Testis (tissue), 3 donors: Measurements from ENCODE around the gene PEA15. TPM values are rescaled to one million over a fixed set of nuclear protein-coding genes. Genes with fewer than 3 reads are reported as not detected.

Source experiments
- DNase-seq: peaks from one replicate; pipeline ENCODE4 v3.0.0-alpha.2; 2019
- H3K27ac ChIP-seq, 2 donors: fragments of 200-600 bp; sonication (generic); one replicate each; pipeline ENCODE4 v1.5.1; 2019
- H3K27me3 ChIP-seq: fragments of 200-600 bp; sonication (generic); one replicate; pipeline ENCODE4 v1.5.1; 2019
- H3K36me3 ChIP-seq: fragments of 200-600 bp; sonication (generic); one replicate; pipeline ENCODE4 v1.5.1; 2017; ENCODE audit warnings: low read depth; ENCODE audit errors: missing control alignments
- H3K4me1 ChIP-seq: fragments of 200-600 bp; sonication (generic); one replicate; pipeline ENCODE4 v1.5.1; 2019
- H3K4me3 ChIP-seq, 2 donors: fragments of 200-600 bp; sonication (generic); one replicate each; pipeline ENCODE4 v1.5.1; 2017 to 2019
- H3K9me3 ChIP-seq: fragments of 200-600 bp; sonication (generic); one replicate; pipeline ENCODE4 v1.5.1; 2017
- CTCF ChIP-seq, 3 experiments: fragments of 450-650 bp in 2 of 3; fragments of 200-600 bp in 1 of 3; sonication (generic) in 1 of 3; IDR thresholded peaks; one replicate each; pipeline ENCODE4 v1.5.1; 2016 to 2019; ENCODE audit warnings: antibody characterized with exemption in 3 of 3, mild to moderate bottlenecking in 2 of 3, moderate library complexity in 1 of 3
- POLR2A ChIP-seq: fragments of 450-650 bp; IDR thresholded peaks from one replicate; pipeline ENCODE4 v1.6.1; 2017; ENCODE audit warnings: antibody characterized with exemption, mild to moderate bottlenecking, moderate library complexity
- WGBS, 2 donors: methylation state at CpG; one replicate each; pipeline ENCODE4 v1.1.5; 2018; 5-methylcytosine and 5-hydroxymethylcytosine counted together
- intact Hi-C: fragments of 100-400 bp; cut with DNase I; formaldehyde crosslinking; loops from one replicate; pipeline ENCODE4 v1.15.1; 2023; ENCODE audit warnings: low total_unique reads
- polyA plus RNA-seq: library from polyadenylated mRNA; stranded (reverse); fragments of 350-450 nt; fragmentation: Illumina TruSeq; extraction: RNeasy Lipid Tissue Mini Kit (QIAGEN cat#74804); gene quantifications from one replicate; pipeline ENCODE4 v1.2.3, GENCODE V29; 2014; ENCODE audit warnings: low read depth, low replicate concordance; ENCODE audit not compliant: insufficient read depth
- total RNA-seq, 2 donors: library from RNA; depleted of rRNA; stranded (reverse); fragments of >200 nt; gene quantifications; one replicate each; pipeline ENCODE4 v1.2.3, GENCODE V29; 2016

PEA15 gene
- total and polyA plus RNA-seq, 3 donors from 2014 or later: 168 to 421 (median 229) TPM

GRCh38 chr1:160255781-160256300 is 50.7 kb downstream of the PEA15 start:
- H3K27ac ChIP-seq: no peak overlapping the region
- WGBS, 2 donors: 83 to 92% methylated on average over 4 of the region's 4 CpGs
- no peak overlapping the region for H3K4me3 ChIP-seq
- peaks cover 43% of the 10 kb centered on the region for H3K4me1 ChIP-seq
- no peak for DNase-seq
- no peaks in the 10 kb centered on the region for H3K36me3 ChIP-seq
- no peaks in the 10 kb centered on the region for H3K9me3 ChIP-seq
- intact Hi-C loops: no loop called here
- H3K27me3 ChIP-seq: no peaks in the 10 kb centered on the region
- no peak for TF ChIP-seq POLR2A

- H3K4me1 ChIP-seq: peaks cover 47% of the 10 kb centered on the region
- no peak overlapping the region for H3K4me3 ChIP-seq
- intact Hi-C loops: no loop called here
- H3K27me3 ChIP-seq: no peaks in the 10 kb centered on the region
- no peaks in the 10 kb centered on the region for H3K36me3 ChIP-seq
- DNase-seq: no peak
- H3K9me3 ChIP-seq: no peaks in the 10 kb centered on the region
- no peak for TF ChIP-seq POLR2A
- no peak for TF ChIP-seq CTCF (IDR thresholded peaks at IDR 0.05)
- 51 to 57% methylated on average over 3 of the region's 3 CpGs for WGBS, 2 donors
- H3K27ac ChIP-seq: no peak overlapping the region
Measured at GRCh38 chr1:160256396-160257046, 51.3 kb downstream of the PEA15 start.

- H3K4me1 ChIP-seq: peaks cover 42% of the 10 kb centered on the region
- no peaks in the 10 kb centered on the region for H3K9me3 ChIP-seq
- no peak overlapping the region for H3K27ac ChIP-seq
- no peak for DNase-seq
- intact Hi-C loops: no loop called here
- H3K27me3 ChIP-seq: no peaks in the 10 kb centered on the region
- TF ChIP-seq POLR2A: no peak
- H3K4me3 ChIP-seq: no peak overlapping the region
- 72 to 79% methylated on average over 6 of the region's 6 CpGs for WGBS, 2 donors
- H3K36me3 ChIP-seq: no peaks in the 10 kb centered on the region
Measured at GRCh38 chr1:160257411-160258015, 52.3 kb downstream of the PEA15 start.

- DNase-seq: no peak
- Histone ChIP-seq H3K9me3 (no peaks in the 10 kb centered on the region), H3K27ac (no peak overlapping the region), H3K4me3 (no peak overlapping the region), H3K4me1 (peaks cover 42% of the 10 kb centered on the region), H3K27me3 (no peaks in the 10 kb centered on the region), H3K36me3 (no peaks in the 10 kb centered on the region)
- whole genome bisulfite sequencing, 2 donors: 89 to 95% methylated on average over 7 of the region's 7 CpGs
- no peak for TF ChIP-seq POLR2A
- no peak for TF ChIP-seq CTCF (IDR thresholded peaks at IDR 0.05)
- intact Hi-C loops: no loop called here
Measured at GRCh38 chr1:160258177-160258798, 53.1 kb downstream of the PEA15 start.

- Histone ChIP-seq H3K27me3 (no peaks in the 10 kb centered on the region), H3K27ac (peak overlapping the region; percentile 97 to 98), H3K4me1 (peaks cover 42% of the 10 kb centered on the region), H3K4me3 (peak overlapping the region; percentile 89 to 98), H3K36me3 (no peaks in the 10 kb centered on the region), H3K9me3 (no peaks in the 10 kb centered on the region)
- 14 to 15% methylated on average over 6 of the region's 6 CpGs for WGBS, 2 donors
- peak; percentile 17 for DNase-seq
- TF ChIP-seq POLR2A (no peak), CTCF (IDR thresholded peaks at IDR 0.05) (no peak)
- intact Hi-C loops: no loop called here
Measured at GRCh38 chr1:160260406-160261382, 55.5 kb downstream of the PEA15 start.
